HFF-Myc (cell line): Measurements from ENCODE around the gene USP34.

Experiments
- DNase-seq: peaks from one replicate; pipeline ENCODE4 v3.0.0-alpha.2; 2011; ENCODE audit warnings: low read depth; ENCODE audit errors: extremely low read depth
- H3K4me3 ChIP-seq: replicated peaks from 2 replicates; pipeline ENCODE4 v1.5.1; 2011; ENCODE audit warnings: low read depth, mild to moderate bottlenecking, control low read depth, low read length
- TF ChIP-seq, protein P1 (sequence below): IDR thresholded peaks from 2 replicates; pipeline ENCODE4 v1.5.1; 2012; ENCODE audit warnings: mild to moderate bottlenecking, low read depth, low read length, control low read depth; ENCODE audit errors: missing control alignments

USP34 gene

GRCh38 chr2:61221819-61222218 is 249.1 kb downstream of the USP34 start:
- no peak for DNase-seq
- TF ChIP-seq, protein P1, sequence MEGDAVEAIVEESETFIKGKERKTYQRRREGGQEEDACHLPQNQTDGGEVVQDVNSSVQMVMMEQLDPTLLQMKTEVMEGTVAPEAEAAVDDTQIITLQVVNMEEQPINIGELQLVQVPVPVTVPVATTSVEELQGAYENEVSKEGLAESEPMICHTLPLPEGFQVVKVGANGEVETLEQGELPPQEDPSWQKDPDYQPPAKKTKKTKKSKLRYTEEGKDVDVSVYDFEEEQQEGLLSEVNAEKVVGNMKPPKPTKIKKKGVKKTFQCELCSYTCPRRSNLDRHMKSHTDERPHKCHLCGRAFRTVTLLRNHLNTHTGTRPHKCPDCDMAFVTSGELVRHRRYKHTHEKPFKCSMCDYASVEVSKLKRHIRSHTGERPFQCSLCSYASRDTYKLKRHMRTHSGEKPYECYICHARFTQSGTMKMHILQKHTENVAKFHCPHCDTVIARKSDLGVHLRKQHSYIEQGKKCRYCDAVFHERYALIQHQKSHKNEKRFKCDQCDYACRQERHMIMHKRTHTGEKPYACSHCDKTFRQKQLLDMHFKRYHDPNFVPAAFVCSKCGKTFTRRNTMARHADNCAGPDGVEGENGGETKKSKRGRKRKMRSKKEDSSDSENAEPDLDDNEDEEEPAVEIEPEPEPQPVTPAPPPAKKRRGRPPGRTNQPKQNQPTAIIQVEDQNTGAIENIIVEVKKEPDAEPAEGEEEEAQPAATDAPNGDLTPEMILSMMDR = no peak
- H3K4me3 ChIP-seq = no peak overlapping the region

GRCh38 chr2:61220768-61221167 is 250.1 kb downstream of the USP34 start:
- DNase-seq = no peak
- no peak overlapping the region for H3K4me3 ChIP-seq
- TF ChIP-seq, protein P1 = no peak

DNA sequence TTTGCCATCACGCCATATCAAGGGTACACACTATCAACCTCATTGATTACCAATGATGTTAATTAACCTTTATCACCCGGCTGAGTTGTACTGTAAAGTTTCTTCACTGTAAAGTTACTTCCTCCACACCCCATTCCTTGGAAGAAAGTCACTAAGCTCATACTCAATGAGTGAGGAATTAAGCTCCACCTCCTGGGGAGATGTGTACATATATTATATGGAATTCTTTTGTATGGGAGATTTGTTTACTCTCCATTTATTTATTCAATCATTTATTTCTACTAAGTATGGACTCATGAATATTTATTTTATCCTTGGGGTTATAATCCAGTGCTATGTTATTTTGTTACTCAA is 252.1 kb downstream of the USP34 start:
- TF ChIP-seq, protein P1 = no peak
- H3K4me3 ChIP-seq = no peak overlapping the region
- no peak for DNase-seq

- DNase-seq = no peak
- no peak overlapping the region for H3K4me3 ChIP-seq
- TF ChIP-seq, protein P1 = no peak
Observed at GRCh38 chr2:61218076-61218816, 252.6 kb downstream of the USP34 start.

DNA sequence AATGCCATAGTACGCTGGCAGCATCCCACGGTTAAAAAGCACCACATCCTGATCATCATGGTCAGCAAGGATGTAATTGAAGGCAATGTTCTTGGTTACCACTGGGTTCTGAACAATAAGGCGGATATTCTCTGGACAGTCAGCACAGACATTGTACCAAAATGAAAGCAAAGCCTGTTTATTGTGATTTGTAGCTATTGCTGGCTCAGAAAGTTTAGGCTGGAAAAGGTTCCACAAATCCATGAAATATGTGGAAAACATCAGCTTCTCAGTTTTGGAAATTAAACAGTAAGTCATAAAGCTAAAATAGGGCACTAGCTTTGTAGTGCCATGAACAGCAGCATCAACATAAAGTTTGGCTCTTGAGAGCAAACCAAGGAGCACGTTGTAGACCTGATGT is 256.7 kb downstream of the USP34 start:
- no peak for DNase-seq
- no peak overlapping the region for H3K4me3 ChIP-seq
- TF ChIP-seq, protein P1 = no peak

DNA sequence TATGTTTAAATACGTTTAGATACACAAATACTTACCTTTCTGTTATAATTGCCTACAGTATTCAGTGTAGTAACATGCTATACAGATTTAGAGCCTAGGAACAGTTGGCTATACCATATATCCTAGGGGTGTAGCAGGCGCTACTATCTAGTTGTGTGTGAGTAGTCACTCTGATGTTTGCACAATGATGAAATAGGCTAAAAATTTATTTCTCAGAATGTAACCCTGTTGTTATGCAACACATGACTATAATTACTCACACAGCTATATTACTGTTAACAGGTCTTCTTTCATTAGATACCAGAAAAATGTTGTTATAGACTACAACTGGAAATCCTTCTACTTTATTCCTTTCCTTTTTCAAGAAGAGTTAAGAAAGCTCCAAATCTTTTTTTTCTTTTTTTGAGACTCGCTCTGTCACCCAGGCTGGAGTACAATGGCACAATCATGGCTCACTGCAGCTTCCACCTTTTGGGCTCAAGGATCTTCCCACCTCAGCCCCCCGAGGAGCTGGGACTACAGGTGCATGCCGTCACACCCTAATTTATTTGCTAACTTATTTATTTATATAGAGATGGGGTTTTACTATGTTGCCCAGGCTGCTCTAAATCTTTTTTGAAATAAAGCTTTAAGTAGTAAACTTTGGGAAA is 260.4 kb downstream of the USP34 start:
- no peak for DNase-seq
- TF ChIP-seq, protein P1 = no peak
- no peak overlapping the region for H3K4me3 ChIP-seq
